K562 (cell line): ENCODE measurements around the gene QPCT. TPM values are rescaled to one million over a fixed set of nuclear protein-coding genes. Genes with fewer than 3 reads are reported as not detected.

Experiments
- ATAC-seq: fragments of 200-7000 bp; cut with Tn5 transposase; 3 replicates; pipeline ENCODE4 v1.9.1; 2020; ENCODE audit warnings: moderate library complexity
- BruUV-seq: library from RNA; stranded (reverse); fragments of 400-500 nt; replicated peaks from 2 replicates; lab custom pipeline; 2021; lab: Mats Ljungman, UMichigan
- CTCF ChIA-PET: fragments of 300-600 bp; formaldehyde crosslinking; extraction: SDS; loops from one replicate; lab custom pipeline; 2021; ENCODE audit warnings: low intra/inter-chr PET ratio; lab: Yijun Ruan, JAX
- POLR2A ChIA-PET: fragments of 300-600, 350-650 bp; sonication (Branson Sonifier 250); formaldehyde crosslinking; extraction: SDS; loops from one replicate; lab custom pipeline; 2021; ENCODE audit warnings: antibody characterized with exemption, inconsistent platforms; lab: Yijun Ruan, JAX
- DNase-seq, 4 experiments: peaks; one replicate each; pipeline versions ENCODE4 v3.0.0 to v3.0.0-alpha.2; 2011 to 2018; ENCODE audit warnings: low spot score in 3 of 4, mixed read lengths in 3 of 4; ENCODE audit errors: extremely low read depth in 1 of 4
- FAIRE-seq: peaks from 2 replicates; lab custom pipeline; 2011; peaks lifted over from hg19 to GRCh38; lab: Jason Lieb, UNC
- H2AFZ ChIP-seq: 2 replicates; pipeline ENCODE4 v1.6.0; 2011; ENCODE audit warnings: low read depth, low read length, control low read depth, inconsistent platforms
- H3K27ac ChIP-seq: fragments of 200-600 bp; 3 replicates; pipeline ENCODE4 v1.8.0; 2011; ENCODE audit warnings: low read depth, mild to moderate bottlenecking, control low read depth, inconsistent platforms, low read length, moderate library complexity, mixed read lengths; ENCODE audit errors: extremely low read depth
- H3K27me3 ChIP-seq, 2 experiments: fragments of 300-600 bp in 1 of 2; 2 replicates in 1 of 2; 3 replicates in 1 of 2; pipeline versions ENCODE4 v1.6.0 to v1.8.0; 2011; ENCODE audit warnings: inconsistent platforms in 2 of 2, low read length in 2 of 2, mild to moderate bottlenecking in 1 of 2, mixed read lengths in 1 of 2, moderate library complexity in 1 of 2; ENCODE audit not compliant: control insufficient read depth in 2 of 2, insufficient read depth in 2 of 2
- H3K36me3 ChIP-seq: fragments of 300-600 bp; 3 replicates; pipeline ENCODE4 v1.8.0; 2011; ENCODE audit warnings: mild to moderate bottlenecking, low read length, inconsistent platforms; ENCODE audit not compliant: control insufficient read depth, insufficient read depth
- H3K4me1 ChIP-seq, 2 experiments: fragments of 200-600 bp in 1 of 2; replicated peaks in 1 of 2; 2 replicates in 1 of 2; 3 replicates in 1 of 2; pipeline versions ENCODE4 v1.5.1 to v1.8.0; 2011; ENCODE audit warnings: inconsistent platforms in 2 of 2, low read length in 2 of 2, mild to moderate bottlenecking in 1 of 2, mixed read lengths in 1 of 2, moderate library complexity in 1 of 2; ENCODE audit not compliant: control insufficient read depth in 2 of 2, insufficient read depth in 2 of 2
- H3K4me2 ChIP-seq: 2 replicates; pipeline ENCODE4 v1.6.1; 2011; ENCODE audit warnings: low read length, control low read depth, inconsistent platforms, mixed read lengths; ENCODE audit not compliant: insufficient read depth
- H3K4me3 ChIP-seq: fragments of 200-600 bp; sonication (generic), shearing (Covaris generic); 2 replicates; pipeline ENCODE4 v1.5.1; 2016; ENCODE audit warnings: control low read depth, inconsistent platforms
- H3K79me2 ChIP-seq: fragments of 200-600 bp; 3 replicates; pipeline ENCODE4 v1.8.0; 2011; ENCODE audit warnings: low read length, inconsistent platforms; ENCODE audit not compliant: control insufficient read depth, insufficient read depth
- H3K9ac ChIP-seq, 2 experiments: 2 replicates each; pipeline versions ENCODE4 v1.6.0 to v1.6.1; 2011; ENCODE audit warnings: low read depth in 2 of 2, low read length in 2 of 2, control low read depth in 1 of 2, inconsistent platforms in 1 of 2, mild to moderate bottlenecking in 1 of 2, mixed read lengths in 1 of 2; ENCODE audit not compliant: insufficient read depth in 1 of 2
- H3K9me1 ChIP-seq: one replicate; pipeline ENCODE4 v1.6.0; 2011; ENCODE audit warnings: inconsistent platforms, mild to moderate bottlenecking, low read length, moderate library complexity; ENCODE audit not compliant: control insufficient read depth, insufficient read depth
- H3K9me3 ChIP-seq: replicated peaks from 2 replicates; pipeline ENCODE4 v1.5.1; 2011; ENCODE audit warnings: low read depth, low read length, inconsistent platforms; ENCODE audit not compliant: control insufficient read depth, insufficient read depth
- H4K20me1 ChIP-seq: replicated peaks from 2 replicates; pipeline ENCODE4 v1.6.1; 2011; ENCODE audit warnings: low read length, inconsistent platforms, mixed read lengths; ENCODE audit not compliant: control insufficient read depth, insufficient read depth
- BHLHE40 ChIP-seq: IDR thresholded peaks from 2 replicates; pipeline ENCODE4 v1.6.1; 2011; ENCODE audit warnings: low read length, improper control_type of control experiment
- CBFB ChIP-seq: sonication (generic); formaldehyde crosslinking; IDR thresholded peaks from 2 replicates; pipeline ENCODE4 v1.4.0; 2020; ENCODE audit warnings: mild to moderate bottlenecking, missing genetic modification reagents
- CHD4 ChIP-seq: fragments of 200-600 bp; sonication (generic); IDR thresholded peaks from 3 replicates; pipeline ENCODE4 v1.6.1; 2012; ENCODE audit warnings: low read depth, mild to moderate bottlenecking, mixed read lengths, low read length, inconsistent platforms; ENCODE audit not compliant: insufficient read depth, insufficient replicate concordance, poor library complexity, severe bottlenecking
- DEAF1 ChIP-seq: fragments of 450-650 bp; formaldehyde crosslinking; IDR thresholded peaks from 2 replicates; pipeline ENCODE4 v1.4.0; 2020; ENCODE audit warnings: mild to moderate bottlenecking, moderate library complexity
- GATAD2B ChIP-seq: fragments of 450-650 bp; IDR thresholded peaks from 2 replicates; pipeline ENCODE4 v1.6.1; 2017; ENCODE audit warnings: mild to moderate bottlenecking, borderline replicate concordance
- JUND ChIP-seq, 2 experiments: IDR thresholded peaks; 2 replicates in 1 of 2; 3 replicates in 1 of 2; pipeline ENCODE4 v1.6.1; 2011; ENCODE audit warnings: borderline replicate concordance in 2 of 2, low read depth in 2 of 2, low read length in 2 of 2, improper control_type of control experiment in 1 of 2, missing biosample characterization in 1 of 2, missing genetic modification characterization in 1 of 2, missing genetic modification reagents in 1 of 2
- KLF16 ChIP-seq: IDR thresholded peaks from 2 replicates; pipeline ENCODE4 v1.6.1; 2016; ENCODE audit warnings: antibody characterized with exemption
- NR1H2 ChIP-seq: sonication (generic); formaldehyde crosslinking; IDR thresholded peaks from 2 replicates; pipeline ENCODE4 v1.4.0; 2020; ENCODE audit warnings: mild to moderate bottlenecking, missing genetic modification reagents
- PBX2 ChIP-seq, 2 experiments: IDR thresholded peaks in 1 of 2; conservative IDR thresholded peaks in 1 of 2; 2 replicates each; pipeline ENCODE4 v1.6.1; 2016; ENCODE audit warnings: low read depth in 2 of 2, mild to moderate bottlenecking in 1 of 2, missing compliant biosample characterization in 1 of 2, missing genetic modification characterization in 1 of 2, moderate library complexity in 1 of 2
- SMC3 ChIP-seq: conservative IDR thresholded peaks from 2 replicates; pipeline ENCODE4 v1.6.1; 2011; ENCODE audit warnings: low read depth, low read length, improper control_type of control experiment; ENCODE audit not compliant: insufficient read depth
- ZNF740 ChIP-seq, 3 experiments: fragments of 200-800 bp in 1 of 3; sonication (Bioruptor generic) in 1 of 3; sonication (generic) in 1 of 3; formaldehyde crosslinking in 1 of 3; IDR thresholded peaks; 2 replicates each; pipeline versions ENCODE4 v1.6.1 to v1.8.0; 2016 to 2022; ENCODE audit warnings: mild to moderate bottlenecking in 2 of 3, missing compliant biosample characterization in 2 of 3, missing genetic modification characterization in 2 of 3, missing genetic modification reagents in 1 of 3
- WGBS: fragments of 100-300 bp; shearing (Covaris generic); methylation state at CpG from one replicate; pipeline ENCODE4 v1.1.6; 2016; ENCODE audit warnings: low coverage, mixed read lengths; ENCODE audit not compliant: insufficient coverage; ENCODE audit errors: missing lambda C conversion rate; 5-methylcytosine and 5-hydroxymethylcytosine counted together
- in situ Hi-C: fragments of 300-500 bp; cut with MboI; formaldehyde crosslinking; loops from 4 replicates; pipeline ENCODE4 v1.15.0; 2018; ENCODE audit warnings: inconsistent platforms, mixed read lengths
- intact Hi-C: fragments of 100-400 bp; cut with micrococcal nuclease; formaldehyde crosslinking; loops from 2 replicates; pipeline ENCODE4 v1.14.2; 2022
- polyA plus RNA-seq, 8 experiments: library from polyadenylated mRNA; depleted of rRNA in 4 of 8; stranded (reverse) in 5 of 8; unstranded in 3 of 8; fragments of >200 nt; fragmentation: Nextera tagmentation in 2 of 8; fragmentation: Illumina TruSeq in 1 of 8; extraction: Ambion mirVana in 2 of 8; extraction: Trizol in 1 of 8; gene quantifications; 2 replicates each; pipeline versions ENCODE4 v1.2.1 to v1.2.3, GENCODE V29; 2011 to 2014; ENCODE audit warnings: inconsistent platforms in 1 of 8, missing spikeins in 1 of 8
- total RNA-seq, 7 experiments: library from RNA; depleted of rRNA in 6 of 7; stranded (reverse); fragments of >200 nt in 6 of 7; fragmentation: Illumina TruSeq in 2 of 7; extraction: Trizol in 2 of 7; gene quantifications; 2 replicates each; pipeline versions ENCODE4 v1.2.1 to v1.2.3, GENCODE V29; 2011 to 2021; ENCODE audit warnings: low replicate concordance in 1 of 7

The QPCT gene
- total and polyA plus RNA-seq, 9 of the 15 experiments (the other 6 are each of a cell fraction or from before 2014, with no cell fraction given) = 0.07 TPM; not detected in 8

- Histone ChIP-seq H3K79me2 (no peaks in the 10 kb centered on the region), H4K20me1 (no peaks in the 10 kb centered on the region), H3K9me1 (peaks cover 3% of the 10 kb centered on the region), H3K27ac (peak overlapping the region; percentile 34; the same call in 1 of the 3 replicates), H3K4me1 (peaks cover 3 to 15% of the 10 kb centered on the region in 2 experiments; a peak in 2 of 5 replicates), H3K4me3 (no peak overlapping the region), H3K36me3 (no peaks in the 10 kb centered on the region), H3K9me3 (no peaks in the 10 kb centered on the region), H2AFZ (peak overlapping the region; percentile 18; the same call in 1 of the 2 replicates), H3K4me2 (peak overlapping the region; percentile 69), H3K27me3 (peaks cover 0 to 4% of the 10 kb centered on the region in 2 experiments; a peak in 1 of 5 replicates), H3K9ac (no peak overlapping the region)
- in situ Hi-C loops = no loop called here
- ChIA-PET CTCF (interaction anchor here (0.6 to 2.6 kb wide), 6 partner anchors 19 to 463 kb away, joined by 3 to 30 read pairs (median 6); no protein-coding TSS in a partner anchor), POLR2A (interaction anchor here (1.0 to 1.7 kb wide), 3 partner anchors 11 to 433 kb away, joined by 3 to 5 read pairs (median 3); no protein-coding TSS in a partner anchor)
- peak; percentile 27 to 62 (median 38) for DNase-seq
- no peak for FAIRE-seq
- intact Hi-C loops = loop anchor here (1.0 to 10.0 kb wide), 3 partner anchors 120 to 463 kb away; no protein-coding TSS in a partner anchor
- no TSS peak for BruUV-seq
- ATAC-seq = peak; percentile 87
- 14% methylated on average over 8 of the region's 8 CpGs for WGBS
- TF ChIP-seq CBFB (CRISPR knock-in tag) (no peak), JUND (IDR thresholded peaks at IDR 0.05; ENCODE audit: borderline replicate concordance, low read depth, low read length) (no peak), JUND (tag; IDR thresholded peaks at IDR 0.05; ENCODE audit: borderline replicate concordance, low read depth, low read length) (no peak), GATAD2B (peak; percentile 23; the same call in 1 of the 2 replicates), ZNF740 (CRISPR knock-in tag; IDR thresholded peaks at IDR 0.05) (no peak), ZNF740 (tag; IDR thresholded peaks at IDR 0.05) (no peak), PBX2 (CRISPR knock-in tag; IDR thresholded peaks at IDR 0.05; ENCODE audit: low read depth) (no peak), PBX2 (tag; conservative IDR thresholded peaks at IDR 0.05; ENCODE audit: low read depth) (0 out of 2 replicates have a peak, but pooled peaks have one; percentile 18), CHD4 (no peak), NR1H2 (CRISPR knock-in tag) (no peak), KLF16 (peak; percentile 49; the same call in 1 of the 2 replicates), BHLHE40 (0 out of 2 replicates have a peak, but pooled peaks have one; percentile 32), DEAF1 (CRISPR knock-in tag) (peak; percentile 98), SMC3 (peak; percentile 84)
These were observed 70.1 kb downstream of the QPCT start for GRCh38 chr2:37414470-37414949.
